Liver (tissue), 3 donors: ENCODE measurements around the gene CELA2A.

ENCODE experiments used
- CTCF ChIP-seq: fragments of 150-350 bp; IDR thresholded peaks from 2 replicates; pipeline ENCODE4 v1.5.1; 2017; ENCODE audit warnings: improper control_type of control experiment, low read depth, low read length; ENCODE audit not compliant: missing input control
- FOXA1 ChIP-seq: IDR thresholded peaks from 2 replicates; pipeline ENCODE4 v1.6.1; 2016; ENCODE audit warnings: antibody characterized with exemption
- GABPA ChIP-seq, 2 donors: IDR thresholded peaks in 1 of 2; conservative IDR thresholded peaks in 1 of 2; 2 replicates each; pipeline ENCODE4 v1.6.1; 2016; ENCODE audit warnings: antibody characterized with exemption in 2 of 2, mild to moderate bottlenecking in 1 of 2, moderate library complexity in 1 of 2
- MAX ChIP-seq: IDR thresholded peaks from 2 replicates; pipeline ENCODE4 v1.6.1; 2016; ENCODE audit warnings: antibody characterized with exemption
- RAD21 ChIP-seq, 2 donors: IDR thresholded peaks; 2 replicates each; pipeline ENCODE4 v1.6.1; 2016; ENCODE audit warnings: antibody characterized with exemption in 2 of 2, mild to moderate bottlenecking in 2 of 2
- RXRA ChIP-seq, 2 donors: IDR thresholded peaks; 2 replicates each; pipeline ENCODE4 v1.6.1; 2017 to 2018; ENCODE audit warnings: antibody characterized with exemption in 2 of 2, mild to moderate bottlenecking in 1 of 2
- SP1 ChIP-seq: IDR thresholded peaks from 2 replicates; pipeline ENCODE4 v1.6.1; 2018; ENCODE audit warnings: antibody characterized with exemption, mild to moderate bottlenecking
- YY1 ChIP-seq: IDR thresholded peaks from 2 replicates; pipeline ENCODE4 v1.6.1; 2016; ENCODE audit warnings: antibody characterized with exemption, mild to moderate bottlenecking
- TF ChIP-seq, protein P1 (sequence below): IDR thresholded peaks from 2 replicates; pipeline ENCODE4 v1.6.1; 2016; ENCODE audit warnings: antibody characterized with exemption, mild to moderate bottlenecking
- donor health status: healthy.
- donor health status: healthy.

GRCh38 chr1:15430787-15431570 lies 25.6 kb upstream of the CELA2A start:
- TF ChIP-seq CTCF (peak; percentile 92), SP1 (no peak), GABPA (IDR thresholded peaks at IDR 0.05 in 1 of 2, conservative IDR thresholded peaks at IDR 0.05 in 1 of 2) (no peak), FOXA1 (no peak), YY1 (no peak), MAX (no peak), RAD21 (IDR thresholded peaks at IDR 0.05) (peak; percentile 93 to 97), RXRA (IDR thresholded peaks at IDR 0.05) (no peak)
- TF ChIP-seq, protein P1, sequence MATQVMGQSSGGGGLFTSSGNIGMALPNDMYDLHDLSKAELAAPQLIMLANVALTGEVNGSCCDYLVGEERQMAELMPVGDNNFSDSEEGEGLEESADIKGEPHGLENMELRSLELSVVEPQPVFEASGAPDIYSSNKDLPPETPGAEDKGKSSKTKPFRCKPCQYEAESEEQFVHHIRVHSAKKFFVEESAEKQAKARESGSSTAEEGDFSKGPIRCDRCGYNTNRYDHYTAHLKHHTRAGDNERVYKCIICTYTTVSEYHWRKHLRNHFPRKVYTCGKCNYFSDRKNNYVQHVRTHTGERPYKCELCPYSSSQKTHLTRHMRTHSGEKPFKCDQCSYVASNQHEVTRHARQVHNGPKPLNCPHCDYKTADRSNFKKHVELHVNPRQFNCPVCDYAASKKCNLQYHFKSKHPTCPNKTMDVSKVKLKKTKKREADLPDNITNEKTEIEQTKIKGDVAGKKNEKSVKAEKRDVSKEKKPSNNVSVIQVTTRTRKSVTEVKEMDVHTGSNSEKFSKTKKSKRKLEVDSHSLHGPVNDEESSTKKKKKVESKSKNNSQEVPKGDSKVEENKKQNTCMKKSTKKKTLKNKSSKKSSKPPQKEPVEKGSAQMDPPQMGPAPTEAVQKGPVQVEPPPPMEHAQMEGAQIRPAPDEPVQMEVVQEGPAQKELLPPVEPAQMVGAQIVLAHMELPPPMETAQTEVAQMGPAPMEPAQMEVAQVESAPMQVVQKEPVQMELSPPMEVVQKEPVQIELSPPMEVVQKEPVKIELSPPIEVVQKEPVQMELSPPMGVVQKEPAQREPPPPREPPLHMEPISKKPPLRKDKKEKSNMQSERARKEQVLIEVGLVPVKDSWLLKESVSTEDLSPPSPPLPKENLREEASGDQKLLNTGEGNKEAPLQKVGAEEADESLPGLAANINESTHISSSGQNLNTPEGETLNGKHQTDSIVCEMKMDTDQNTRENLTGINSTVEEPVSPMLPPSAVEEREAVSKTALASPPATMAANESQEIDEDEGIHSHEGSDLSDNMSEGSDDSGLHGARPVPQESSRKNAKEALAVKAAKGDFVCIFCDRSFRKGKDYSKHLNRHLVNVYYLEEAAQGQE = no peak
